ENCODE data around the gene GGA1.
A peak's percentile ranks its signal among the peaks of the same experiment; 100 is the strongest.

Gene GGA1

GRCh38 chr22:37638391-37639069 is 29.9 kb downstream of the GGA1 start:
- no peaks in the 10 kb centered on the region for H3K9me3 Mint-ChIP-seq
- DNase-seq, result no peak
- H3K27me3 Mint-ChIP-seq (ENCODE audit: low read depth, poor library complexity), result no peaks in the 10 kb centered on the region
- peaks cover 3% of the 10 kb centered on the region for H3K36me3 Mint-ChIP-seq (ENCODE audit: low read depth)
- peaks cover 68% of the 10 kb centered on the region for H3K4me1 Mint-ChIP-seq
- no peak for TF ChIP-seq CTCF (IDR thresholded peaks at IDR 0.05)
- H3K4me3 Mint-ChIP-seq, result peak overlapping the region; percentile 85
- peak overlapping the region; percentile 41 for H3K27ac Mint-ChIP-seq

GRCh38 chr22:37639070-37639760 is 30.6 kb downstream of the GGA1 start, which contains the start of gene SH3BP1:
TSS of gene SH3BP1 (plus strand) at chr22:37639669. CDS start at chr22:37639788, 119 bp downstream.
- DNase-seq, result peak; percentile 85
- no peaks in the 10 kb centered on the region for H3K9me3 Mint-ChIP-seq
- peak within 1 kb of the TSS; percentile 85 for H3K4me3 Mint-ChIP-seq
- no peak for TF ChIP-seq CTCF (IDR thresholded peaks at IDR 0.05)
- no peaks in the 10 kb centered on the region for H3K27me3 Mint-ChIP-seq (ENCODE audit: low read depth, poor library complexity)
- H3K36me3 Mint-ChIP-seq (ENCODE audit: low read depth), result peaks cover 8% of the 10 kb centered on the region
- H3K4me1 Mint-ChIP-seq, result peaks cover 65% of the 10 kb centered on the region
- H3K27ac Mint-ChIP-seq, result peak within 1 kb of the TSS; percentile 41

GRCh38 chr22:37639771-37640590 is 31.3 kb downstream of the GGA1 start:
- H3K9me3 Mint-ChIP-seq, result no peaks in the 10 kb centered on the region
- peaks cover 57% of the 10 kb centered on the region for H3K4me1 Mint-ChIP-seq
- peak overlapping the region; percentile 85 for H3K4me3 Mint-ChIP-seq
- TF ChIP-seq CTCF (IDR thresholded peaks at IDR 0.05), result no peak
- no peaks in the 10 kb centered on the region for H3K27me3 Mint-ChIP-seq (ENCODE audit: low read depth, poor library complexity)
- peaks cover 8% of the 10 kb centered on the region for H3K36me3 Mint-ChIP-seq (ENCODE audit: low read depth)
- peak; percentile 48 for DNase-seq
- no peak overlapping the region for H3K27ac Mint-ChIP-seq

- H3K4me3 Mint-ChIP-seq, result peak overlapping the region; percentile 85
- H3K27ac Mint-ChIP-seq, result no peak overlapping the region
- DNase-seq, result no peak
- peaks cover 13% of the 10 kb centered on the region for H3K36me3 Mint-ChIP-seq (ENCODE audit: low read depth)
- no peaks in the 10 kb centered on the region for H3K27me3 Mint-ChIP-seq (ENCODE audit: low read depth, poor library complexity)
- no peak for TF ChIP-seq CTCF (IDR thresholded peaks at IDR 0.05)
- H3K4me1 Mint-ChIP-seq, result peaks cover 48% of the 10 kb centered on the region
- no peaks in the 10 kb centered on the region for H3K9me3 Mint-ChIP-seq
These were observed 32.2 kb downstream of the GGA1 start for GRCh38 chr22:37640591-37641560.

- no peak for DNase-seq
- no peak for TF ChIP-seq CTCF (IDR thresholded peaks at IDR 0.05)
- Mint-ChIP-seq H3K27ac (no peak overlapping the region), H3K27me3 (ENCODE audit: low read depth, poor library complexity) (no peaks in the 10 kb centered on the region), H3K4me1 (peaks cover 41% of the 10 kb centered on the region), H3K36me3 (ENCODE audit: low read depth) (peaks cover 13% of the 10 kb centered on the region), H3K4me3 (peak overlapping the region; percentile 13), H3K9me3 (no peaks in the 10 kb centered on the region)
These were observed 32.9 kb downstream of the GGA1 start for GRCh38 chr22:37641561-37641949.

Measured in nephron progenitor cell (in vitro differentiated cells).